Measurements from ENCODE around the gene ZNF728.
"Not testable (repeated sequence)": the region's sequence is repeated elsewhere in the genome, so short reads cannot be mapped to it uniquely, and the experiment has no call there.

The ZNF728 gene

DNA sequence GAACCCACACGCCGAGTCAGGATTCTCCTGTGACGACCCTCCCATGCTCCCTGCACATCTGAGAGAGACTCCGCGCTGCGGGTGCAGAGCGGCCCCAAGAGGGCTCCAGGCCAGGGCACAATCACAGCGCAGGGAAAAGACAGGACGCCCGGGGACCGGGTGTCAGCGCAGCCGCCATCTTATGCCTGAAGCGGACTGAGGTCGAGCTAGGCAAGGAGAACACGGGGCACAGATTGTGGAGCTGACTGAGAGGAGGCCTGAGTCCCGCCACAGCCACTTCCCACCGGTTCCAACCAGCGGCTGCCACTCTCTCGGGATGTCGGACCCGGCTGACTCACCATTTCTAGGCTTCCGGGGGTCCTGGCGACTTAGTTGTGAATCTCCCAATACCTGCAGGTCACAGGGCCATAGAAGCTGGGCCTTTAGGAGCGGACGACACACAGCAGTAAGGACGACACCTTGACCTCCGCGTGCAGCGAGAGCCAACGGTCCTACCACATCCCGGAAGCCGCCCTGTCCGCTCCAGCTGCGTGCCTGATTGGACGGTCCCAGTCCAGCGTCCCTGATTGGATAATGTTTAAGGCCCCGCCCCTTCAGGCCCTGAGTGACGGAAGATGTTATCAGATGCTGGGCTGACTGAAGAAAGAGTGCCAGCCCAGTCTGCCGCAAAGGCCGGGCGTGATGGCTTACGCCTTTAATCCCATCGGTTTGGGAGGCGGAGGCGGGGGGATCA is at the start of gene ZNF728:
TSS of gene ZNF728 (minus strand) at position 487 of the 733 bp plus-strand sequence. CDS start at position 341, 146 bp downstream.
- DNase-seq (ENCODE audit: low spot score), result no peak

- no peak for DNase-seq (ENCODE audit: low spot score)
Observed at GRCh38 chr19:23052349-23052748, 49.4 kb upstream of the ZNF728 start.

- DNase-seq (ENCODE audit: low spot score), result no peak
Observed at GRCh38 chr19:23049256-23049655, 46.3 kb upstream of the ZNF728 start.

GRCh38 chr19:23046743-23047142 is 43.8 kb upstream of the ZNF728 start:
- DNase-seq (ENCODE audit: low spot score), result no peak

GRCh38 chr19:23033721-23034120 is 30.7 kb upstream of the ZNF728 start:
- no peak for DNase-seq (ENCODE audit: low spot score)

DNA sequence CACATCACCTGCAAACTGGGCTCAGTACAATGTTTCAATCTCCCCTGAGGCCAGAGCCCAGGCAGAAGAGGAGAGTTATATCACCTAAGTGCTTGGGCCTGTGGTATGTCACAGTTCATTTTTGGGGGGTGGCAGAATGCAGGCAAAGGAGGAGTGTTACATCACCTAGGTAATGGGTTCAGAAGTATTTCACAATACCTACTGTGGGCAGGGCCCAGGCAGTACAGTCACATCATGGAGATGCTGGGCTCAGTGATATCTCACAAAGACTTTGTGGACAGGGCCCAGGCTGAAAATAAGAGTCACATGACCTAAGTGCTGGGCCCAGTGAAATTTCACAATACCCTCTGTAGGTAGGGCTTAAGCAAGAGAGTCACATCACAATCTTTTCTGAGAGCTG is 12.7 kb upstream of the ZNF728 start:
- no peak for DNase-seq (ENCODE audit: low spot score)

GRCh38 chr19:22994957-22995356 is 8.0 kb downstream of the ZNF728 start:
- not testable (repeated sequence) for DNase-seq (ENCODE audit: low spot score)

DNA sequence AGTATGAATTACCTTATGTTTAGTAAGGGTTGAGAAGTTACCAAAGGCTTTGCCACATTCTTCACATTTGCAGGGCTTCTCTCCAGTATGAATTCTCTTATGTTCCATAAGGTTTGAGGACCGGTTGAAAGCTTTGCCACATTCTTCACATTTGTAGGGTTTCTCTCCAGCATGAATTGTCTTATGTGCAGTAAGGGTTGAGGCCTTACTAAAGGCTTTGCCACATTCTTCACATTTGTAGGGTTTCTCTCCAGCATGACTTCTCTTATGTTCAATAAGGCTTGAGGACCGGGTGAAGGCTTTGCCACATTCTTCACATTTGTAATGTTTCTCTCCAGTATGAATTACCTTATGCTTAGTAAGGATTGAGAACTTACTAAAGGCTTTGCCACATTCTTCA is 26.7 kb downstream of the ZNF728 start:
- DNase-seq (ENCODE audit: low spot score), result no peak

DNA sequence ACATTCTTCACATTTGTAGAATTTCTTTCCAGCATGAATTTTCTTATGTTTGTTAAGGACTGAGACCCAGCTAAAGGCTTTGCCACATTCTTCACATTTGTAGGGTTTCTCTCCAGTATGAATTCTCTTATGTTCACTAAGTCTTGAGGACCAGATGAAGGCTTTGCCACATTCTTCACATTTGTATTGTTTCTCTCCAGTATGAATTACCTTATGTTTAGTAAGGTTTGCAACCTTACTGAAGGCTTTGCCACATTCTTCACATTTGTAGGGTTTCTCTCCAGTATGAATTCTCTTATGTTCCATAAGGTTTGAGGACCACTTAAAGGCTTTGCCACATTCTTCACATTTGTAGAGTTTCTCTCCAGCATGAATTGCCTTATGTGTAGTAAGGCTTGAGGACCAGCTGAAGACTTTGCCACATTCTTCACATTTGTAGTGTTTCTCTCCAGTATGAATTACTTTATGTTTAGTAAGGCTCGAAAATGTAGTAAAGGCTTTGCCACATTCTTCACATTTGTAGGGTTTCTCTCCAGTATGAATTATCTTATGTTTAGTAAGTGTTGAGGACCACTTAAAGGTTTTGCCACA is 27.3 kb downstream of the ZNF728 start:
- not testable (repeated sequence) for DNase-seq (ENCODE audit: low spot score)

DNA sequence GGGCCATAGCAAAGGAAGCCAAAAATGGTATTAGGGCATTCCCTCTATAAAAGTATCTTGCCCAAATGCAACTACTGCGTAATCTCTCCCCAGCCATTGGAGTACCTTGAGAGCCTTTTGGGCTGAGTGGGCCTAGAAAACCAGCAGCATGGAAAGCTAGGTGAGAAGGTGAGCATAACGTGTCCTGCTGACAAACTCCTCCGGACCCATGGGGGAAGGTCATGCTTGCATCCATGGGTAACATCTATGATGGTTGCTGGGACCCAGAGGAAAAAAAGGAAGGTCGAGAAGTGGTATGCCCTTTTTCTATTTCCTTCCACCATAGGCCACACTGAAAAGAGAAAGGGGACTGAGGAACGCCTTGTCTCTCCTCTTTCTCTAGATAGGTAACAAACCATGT is 57.4 kb downstream of the ZNF728 start:
- DNase-seq (ENCODE audit: low spot score), result no peak

DNA sequence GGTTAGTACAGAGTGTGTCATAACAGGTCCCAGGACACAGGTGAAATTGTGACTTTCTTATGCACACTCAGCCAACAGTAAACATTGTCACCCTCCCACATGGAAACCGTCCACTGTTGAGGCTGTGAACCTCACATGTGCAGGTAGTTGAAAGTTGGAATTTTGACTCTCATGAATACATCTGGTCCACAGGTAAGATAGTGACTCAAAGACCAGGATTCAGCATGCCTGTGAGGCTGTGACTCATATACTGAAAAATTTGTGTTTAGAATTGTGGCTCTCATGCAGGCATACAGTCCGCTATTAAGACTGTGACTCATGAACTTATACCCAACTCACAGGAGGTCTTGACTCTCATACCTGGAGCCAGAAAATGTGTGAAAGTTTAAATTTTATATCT is 67.8 kb downstream of the ZNF728 start:
- DNase-seq (ENCODE audit: low spot score), result no peak

DNA sequence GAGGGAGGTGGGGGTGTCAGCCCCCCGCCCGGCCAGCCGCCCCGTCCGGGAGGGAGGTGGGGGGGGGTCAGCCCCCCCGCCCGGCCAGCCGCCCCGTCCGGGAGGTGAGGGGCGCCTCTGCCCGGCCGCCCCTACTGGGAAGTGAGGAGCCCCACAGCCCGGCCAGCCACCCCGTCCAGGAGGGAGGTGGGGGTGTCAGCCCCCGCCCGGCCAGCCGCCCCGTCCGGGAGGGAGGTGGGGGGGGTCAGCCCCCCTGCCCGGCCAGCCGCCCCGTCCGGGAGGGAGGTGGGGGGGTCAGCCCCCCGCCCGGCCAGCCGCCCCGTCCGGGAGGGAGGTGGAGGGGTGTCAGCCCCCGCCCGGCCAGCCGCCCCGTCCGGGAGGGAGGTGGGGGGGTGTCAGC is 75.4 kb downstream of the ZNF728 start:
- not testable (repeated sequence) for DNase-seq (ENCODE audit: low spot score)

GRCh38 chr19:22925181-22925580 is 77.8 kb downstream of the ZNF728 start:
- DNase-seq (ENCODE audit: low spot score), result not testable (repeated sequence)
